GM21367 (cell line): ENCODE data around the gene ZNF302.
A peak's percentile ranks its signal among the peaks of the same experiment; 100 is the strongest.
"Not testable (repeated sequence)": the region's sequence is repeated elsewhere in the genome, so short reads cannot be mapped to it uniquely, and the experiment has no call there.

ENCODE experiments used
- ATAC-seq: cut with Tn5 transposase; IDR thresholded peaks from one replicate; pipeline ENCODE4 v1.9.1; 2021; ENCODE audit not compliant: unreplicated experiment

ZNF302 gene

GRCh38 chr19:34677386-34678084 is at the start of gene ZNF302:
ZNF302 (plus strand) TSS chr19:34677678; CDS start chr19:34678805, 1,127 bp downstream.
- ATAC-seq, result peak; percentile 79

- no peak for ATAC-seq
Observed at GRCh38 chr19:34633802-34634201, 43.7 kb upstream of the ZNF302 start.

GRCh38 chr19:34639491-34640085 is 37.9 kb upstream of the ZNF302 start:
- no peak for ATAC-seq

- ATAC-seq, result no peak
Observed at GRCh38 chr19:34642241-34642640, 35.2 kb upstream of the ZNF302 start.

GRCh38 chr19:34644991-34645461 is 32.5 kb upstream of the ZNF302 start:
- no peak for ATAC-seq

GRCh38 chr19:34645551-34645950 is 31.9 kb upstream of the ZNF302 start:
- no peak for ATAC-seq

- ATAC-seq, result no peak
Observed at GRCh38 chr19:34649886-34650543, 27.5 kb upstream of the ZNF302 start.

GRCh38 chr19:34651747-34652146 is 25.7 kb upstream of the ZNF302 start:
- no peak for ATAC-seq

- ATAC-seq, result no peak
Observed at GRCh38 chr19:34654796-34655195, 22.7 kb upstream of the ZNF302 start.

GRCh38 chr19:34655651-34656050 is 21.8 kb upstream of the ZNF302 start:
- ATAC-seq, result no peak

GRCh38 chr19:34661357-34661756 is 16.1 kb upstream of the ZNF302 start:
- no peak for ATAC-seq

- no peak for ATAC-seq
Observed at GRCh38 chr19:34662919-34663318, 14.6 kb upstream of the ZNF302 start.

GRCh38 chr19:34664168-34664567 is 13.3 kb upstream of the ZNF302 start:
- no peak for ATAC-seq

GRCh38 chr19:34664870-34665269 is 12.6 kb upstream of the ZNF302 start:
- ATAC-seq, result no peak

- not testable (repeated sequence) for ATAC-seq
Observed at GRCh38 chr19:34665275-34665674, 12.2 kb upstream of the ZNF302 start.

GRCh38 chr19:34666200-34666957 is 11.1 kb upstream of the ZNF302 start:
- ATAC-seq, result no peak

- ATAC-seq, result no peak
Observed at GRCh38 chr19:34666958-34667265, 10.6 kb upstream of the ZNF302 start.

GRCh38 chr19:34667349-34668076 is 10.0 kb upstream of the ZNF302 start:
- no peak for ATAC-seq

GRCh38 chr19:34668077-34668689 is 9.3 kb upstream of the ZNF302 start:
- not testable (repeated sequence) for ATAC-seq

- ATAC-seq, result not testable (repeated sequence)
Observed at GRCh38 chr19:34668690-34669089, 8.8 kb upstream of the ZNF302 start.
